ENCODE data around the gene RNF138.
"Not testable (repeated sequence)": the region's sequence is repeated elsewhere in the genome, so short reads cannot be mapped to it uniquely, and the experiment has no call there.

Gene RNF138, protein sequence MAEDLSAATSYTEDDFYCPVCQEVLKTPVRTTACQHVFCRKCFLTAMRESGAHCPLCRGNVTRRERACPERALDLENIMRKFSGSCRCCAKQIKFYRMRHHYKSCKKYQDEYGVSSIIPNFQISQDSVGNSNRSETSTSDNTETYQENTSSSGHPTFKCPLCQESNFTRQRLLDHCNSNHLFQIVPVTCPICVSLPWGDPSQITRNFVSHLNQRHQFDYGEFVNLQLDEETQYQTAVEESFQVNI

DNA sequence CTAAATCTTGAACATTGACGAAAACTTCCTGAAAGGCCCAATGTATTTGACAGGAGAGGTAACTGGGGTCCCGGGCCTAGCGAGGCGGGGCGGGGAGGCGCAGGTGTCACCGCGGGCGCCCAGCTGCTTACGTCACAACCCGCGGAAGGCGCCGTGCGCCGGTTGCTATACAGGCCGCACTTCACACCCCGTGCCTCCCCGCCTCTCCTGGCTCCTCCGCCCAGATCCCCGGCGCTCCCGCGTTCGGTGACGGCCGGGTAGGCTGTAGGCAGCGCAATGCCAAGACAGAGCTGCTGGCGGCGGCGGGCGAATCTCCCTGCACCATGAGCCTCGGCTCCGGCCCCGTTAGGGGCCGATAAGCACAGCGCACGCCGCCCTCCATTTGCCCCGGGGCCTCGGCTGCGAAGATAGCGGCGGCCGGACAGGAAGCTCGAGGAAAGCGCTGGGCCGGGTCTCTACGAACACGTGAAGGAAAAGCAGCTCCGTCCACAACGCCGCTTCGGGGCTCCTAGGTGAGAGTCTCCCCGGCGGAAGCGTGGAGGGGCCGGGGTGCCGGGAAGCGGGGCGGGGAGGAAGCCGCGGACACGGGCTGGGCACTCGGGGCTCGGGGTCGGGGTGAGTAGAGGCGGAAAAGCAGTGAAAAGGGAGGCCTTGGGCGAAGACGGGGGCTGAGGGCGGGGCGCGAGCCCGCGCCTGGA, at the start of gene RNF138:
TSS of gene RNF138 (plus strand) at position 151 of the 698 bp plus-strand sequence. CDS start 903 bp downstream, outside the sequence.
- in situ Hi-C loops (cut with HindIII; ENCODE audit: low pct_ligation_motif_present, low pct_unique_long_range_greater_than_20kb, low sequenced_read_pairs): no loop called here
- DNase-seq: peak; percentile 83

DNA sequence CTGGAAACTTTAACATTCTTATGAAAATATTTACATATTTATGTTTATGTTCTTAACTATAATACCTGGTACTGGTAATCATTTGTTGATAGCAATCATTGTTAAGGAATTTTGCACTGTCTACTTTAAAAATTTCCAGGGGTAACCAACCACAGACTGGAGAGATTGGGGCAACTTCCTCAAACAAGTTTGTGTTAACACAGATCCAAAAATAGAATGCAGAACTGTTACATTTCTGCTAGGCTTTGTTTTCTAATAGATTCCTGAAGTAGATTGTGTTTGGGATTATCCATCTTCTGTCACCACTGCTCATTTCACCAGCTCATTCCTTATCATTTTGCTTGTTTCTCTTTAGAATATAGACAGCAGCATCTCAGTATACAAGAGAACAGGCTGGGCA, 49.3 kb upstream of the RNF138 start:
- no peak for DNase-seq
- in situ Hi-C loops (cut with HindIII; ENCODE audit: low pct_ligation_motif_present, low pct_unique_long_range_greater_than_20kb, low sequenced_read_pairs): no loop called here

DNA sequence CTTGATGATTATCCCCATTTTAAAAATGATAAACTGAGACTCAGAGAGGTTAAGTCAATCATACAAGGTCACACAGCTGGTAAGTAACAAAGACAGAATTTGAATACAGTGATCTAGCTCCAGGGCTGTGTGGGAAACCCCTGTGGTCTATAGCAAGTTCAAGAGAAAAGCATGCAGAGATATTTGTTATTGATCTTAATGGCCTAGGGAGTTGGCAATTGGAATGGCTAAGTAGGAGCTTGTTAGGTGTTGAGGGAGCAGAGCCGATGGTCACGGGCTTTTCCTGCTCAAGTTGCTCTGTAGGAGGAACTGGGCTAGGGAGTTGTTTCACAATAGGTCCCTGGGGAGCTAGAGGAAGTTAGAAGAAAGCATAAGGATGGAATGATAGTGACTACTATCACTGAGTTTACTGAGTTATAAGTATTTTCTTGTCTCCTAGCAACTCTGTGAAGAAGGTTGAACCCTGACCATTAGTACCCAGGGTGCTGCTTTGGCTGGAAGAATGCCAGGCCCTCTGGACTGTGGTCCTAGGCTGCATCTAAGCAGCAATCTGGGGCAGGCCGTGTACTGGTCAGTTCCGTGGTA, 43.1 kb upstream of the RNF138 start:
- no peak for DNase-seq
- in situ Hi-C loops (cut with HindIII; ENCODE audit: low pct_ligation_motif_present, low pct_unique_long_range_greater_than_20kb, low sequenced_read_pairs): no loop called here

DNA sequence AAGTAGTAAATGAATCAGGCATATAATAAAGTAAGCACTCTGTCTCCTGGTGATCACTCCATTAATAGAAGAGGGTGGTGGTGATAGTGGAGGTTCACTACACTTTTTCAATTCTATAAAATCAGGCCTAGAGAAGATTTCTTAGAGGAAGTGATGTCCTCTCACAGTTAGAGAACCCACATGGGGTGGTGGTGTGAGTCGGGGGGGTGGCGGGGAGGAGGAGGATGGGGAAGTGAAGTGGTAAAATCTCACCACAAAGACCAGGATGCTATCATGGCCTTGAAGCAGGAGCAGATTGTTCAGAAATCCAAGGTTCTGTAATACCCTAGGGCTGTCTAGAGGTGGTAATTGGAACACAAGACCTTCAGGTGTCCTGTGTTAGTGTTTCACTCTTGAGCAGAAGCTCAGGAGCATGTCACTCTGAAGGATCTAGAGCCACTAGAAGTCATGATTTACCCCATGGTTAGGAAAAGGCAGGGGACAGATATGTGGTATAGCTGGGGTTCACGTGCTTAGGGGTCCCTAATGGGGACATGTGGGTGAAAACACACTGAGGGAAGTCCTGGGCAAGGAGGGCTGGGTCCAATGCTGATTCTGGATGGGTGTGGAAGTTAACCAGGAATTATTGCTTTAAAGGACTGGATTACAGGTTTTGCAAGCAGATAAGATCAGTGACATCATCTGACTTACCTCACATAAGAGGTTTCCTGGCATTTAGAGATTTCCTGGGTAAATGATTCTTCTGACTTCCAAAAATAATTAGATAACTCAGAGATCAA, 42.1 kb upstream of the RNF138 start:
- in situ Hi-C loops (cut with HindIII; ENCODE audit: low pct_ligation_motif_present, low pct_unique_long_range_greater_than_20kb, low sequenced_read_pairs): no loop called here
- DNase-seq: no peak

DNA sequence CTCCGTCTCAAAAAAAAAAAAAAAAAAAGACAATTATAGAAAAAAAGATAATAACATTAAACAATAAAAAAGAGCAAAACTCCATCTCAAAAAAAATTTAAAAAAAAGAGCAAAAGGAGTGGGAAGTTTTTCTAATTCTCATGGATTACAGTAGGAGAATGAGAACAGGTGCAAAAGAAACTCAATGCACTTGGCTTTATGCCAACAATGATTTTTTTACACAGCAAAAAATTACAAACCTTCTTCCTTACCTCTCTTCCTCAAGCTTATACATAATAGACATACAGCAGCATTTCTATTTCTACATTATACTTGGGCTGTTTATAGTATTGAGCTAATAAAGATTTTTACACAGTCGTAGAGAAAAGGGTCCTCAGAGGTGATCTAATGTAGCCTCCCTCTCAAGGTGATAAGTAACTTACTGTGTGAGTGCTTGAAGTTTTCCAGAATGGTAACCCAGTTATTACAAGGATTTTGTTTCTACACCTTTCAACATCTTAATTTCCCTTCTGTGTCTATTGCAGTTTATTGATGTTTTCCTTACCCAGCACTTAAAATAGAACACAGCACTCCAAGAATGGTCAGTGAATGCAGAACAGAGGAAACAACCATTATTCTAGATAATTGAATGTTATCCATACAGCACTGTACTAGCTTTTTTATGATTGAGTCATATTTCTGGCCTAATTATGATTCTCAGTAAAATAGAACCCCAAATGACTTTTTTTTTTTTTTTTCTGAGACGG, 34.9 kb upstream of the RNF138 start:
- in situ Hi-C loops (cut with HindIII; ENCODE audit: low pct_ligation_motif_present, low pct_unique_long_range_greater_than_20kb, low sequenced_read_pairs): no loop called here
- DNase-seq: no peak

DNA sequence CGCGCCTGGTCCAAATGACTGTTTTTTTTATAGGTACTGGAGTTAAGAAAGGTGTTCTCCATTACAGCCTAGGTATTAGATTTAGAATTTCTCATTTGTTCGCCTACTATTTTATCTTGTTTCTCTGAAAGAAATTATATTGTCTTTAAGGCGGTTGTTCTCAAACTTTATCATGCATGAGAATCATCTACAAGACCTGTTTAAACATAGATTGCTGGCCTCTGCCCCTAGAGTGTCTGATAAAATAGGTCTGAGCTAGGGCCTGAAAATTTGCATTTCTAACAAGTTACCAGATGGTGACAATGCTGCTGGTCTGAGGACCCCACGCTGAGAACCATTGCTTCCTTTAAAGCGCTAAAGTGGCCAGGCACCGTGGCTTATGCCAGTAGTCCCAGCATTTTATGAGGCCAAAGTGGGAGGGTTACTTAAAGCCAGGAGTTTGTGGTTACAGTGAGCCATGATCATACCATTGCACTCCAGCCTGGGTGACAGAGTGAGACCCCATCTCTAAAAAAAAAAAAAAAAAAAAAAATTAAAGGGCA, 34.0 kb upstream of the RNF138 start:
- no peak for DNase-seq
- in situ Hi-C loops (cut with HindIII; ENCODE audit: low pct_ligation_motif_present, low pct_unique_long_range_greater_than_20kb, low sequenced_read_pairs): no loop called here

DNA sequence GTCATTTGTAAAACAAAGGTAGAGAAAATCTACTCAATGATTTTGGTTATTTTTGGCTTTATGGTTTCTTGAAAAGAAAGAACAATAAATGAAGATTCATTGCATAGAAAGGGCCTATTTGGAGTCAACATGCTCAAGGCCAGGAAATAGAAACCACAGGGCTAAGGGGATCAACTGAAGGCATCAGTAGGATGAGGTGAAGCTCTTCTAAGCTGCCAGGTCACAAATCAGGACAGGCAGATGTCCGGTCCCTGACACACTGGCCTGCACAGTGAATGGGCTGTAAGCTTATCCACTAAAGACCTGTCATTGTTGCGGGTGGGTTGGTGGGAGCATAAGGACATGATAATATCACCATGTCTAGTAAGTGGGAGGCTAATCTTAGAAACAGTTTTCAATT, 31.6 kb upstream of the RNF138 start:
- DNase-seq: no peak
- in situ Hi-C loops (cut with HindIII; ENCODE audit: low pct_ligation_motif_present, low pct_unique_long_range_greater_than_20kb, low sequenced_read_pairs): no loop called here

DNA sequence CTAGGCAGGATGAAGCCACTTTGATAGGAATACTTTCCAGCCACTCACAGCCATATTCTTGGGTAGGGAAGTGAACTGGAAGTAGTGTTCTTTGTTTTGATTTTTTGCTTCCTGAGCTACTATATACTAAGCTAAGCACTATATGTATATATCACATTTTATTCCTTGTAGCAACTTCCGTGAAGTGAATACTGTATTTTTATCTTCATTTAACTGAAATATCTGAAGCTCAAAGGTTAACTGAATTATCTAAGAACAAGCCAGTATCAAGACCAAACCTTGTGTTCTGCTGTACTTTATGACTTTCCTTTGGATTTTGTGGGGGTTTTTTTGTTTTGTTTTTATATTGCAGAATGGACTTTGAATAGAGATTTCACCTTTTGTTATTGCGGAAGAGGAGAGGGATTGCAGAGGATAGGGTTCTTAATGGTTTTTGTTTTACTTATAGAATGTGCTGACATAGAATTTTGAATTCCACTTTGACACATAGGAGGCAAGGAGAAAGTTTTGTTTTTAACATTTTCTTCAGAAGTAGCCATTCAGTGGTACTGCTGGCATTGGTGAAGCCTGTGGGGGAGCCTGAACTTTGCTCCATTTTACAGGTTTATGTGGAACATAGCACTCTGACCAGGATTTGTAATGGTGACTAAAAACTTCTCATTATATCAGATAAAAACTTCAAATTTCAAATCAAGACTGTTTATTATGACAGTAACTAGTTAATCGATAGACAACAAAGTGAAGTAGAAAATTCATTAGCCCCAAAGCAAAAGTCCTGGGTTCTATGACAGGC, 24.1 kb upstream of the RNF138 start:
- in situ Hi-C loops (cut with HindIII; ENCODE audit: low pct_ligation_motif_present, low pct_unique_long_range_greater_than_20kb, low sequenced_read_pairs): no loop called here
- DNase-seq: no peak

DNA sequence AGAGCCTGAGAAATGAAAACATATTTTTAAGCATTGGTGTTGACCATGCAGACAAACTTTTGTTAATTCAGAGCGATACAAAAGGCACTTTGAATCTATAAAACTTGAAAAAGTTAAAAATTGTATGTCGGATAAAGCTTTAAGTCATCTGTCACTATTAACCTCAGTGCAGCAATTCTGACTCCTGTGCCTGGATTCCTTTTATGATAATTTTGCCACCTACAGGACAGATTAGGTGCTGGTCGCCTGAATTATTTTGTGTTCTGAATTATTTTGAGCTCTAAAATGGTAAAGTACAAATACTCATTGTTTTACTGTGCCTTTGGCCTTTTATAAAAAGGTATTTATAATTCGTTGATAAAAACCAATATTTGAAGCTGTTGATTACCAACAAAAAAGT, 19.4 kb upstream of the RNF138 start:
- peak; percentile 9 for DNase-seq
- in situ Hi-C loops (cut with HindIII; ENCODE audit: low pct_ligation_motif_present, low pct_unique_long_range_greater_than_20kb, low sequenced_read_pairs): no loop called here

DNA sequence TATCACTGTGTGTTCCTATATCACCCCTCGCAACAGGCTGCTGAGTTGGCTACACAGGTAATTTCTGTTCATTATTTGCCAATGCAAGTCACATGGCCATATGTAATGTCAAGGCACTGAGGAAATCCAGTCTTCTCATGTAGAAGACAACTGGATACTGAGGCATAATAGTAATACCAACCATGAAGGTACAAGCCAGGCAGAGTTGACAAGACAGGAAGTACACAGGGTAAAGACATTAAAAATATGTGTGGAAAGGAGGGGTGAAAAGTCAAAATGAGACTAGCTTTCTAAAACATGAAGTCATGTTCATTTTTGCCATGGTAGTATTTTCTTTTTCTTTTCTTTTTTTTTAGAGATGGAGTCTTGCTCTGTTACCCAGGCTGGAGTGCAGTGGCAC, 17.5 kb upstream of the RNF138 start:
- in situ Hi-C loops (cut with HindIII; ENCODE audit: low pct_ligation_motif_present, low pct_unique_long_range_greater_than_20kb, low sequenced_read_pairs): no loop called here
- no peak for DNase-seq

DNA sequence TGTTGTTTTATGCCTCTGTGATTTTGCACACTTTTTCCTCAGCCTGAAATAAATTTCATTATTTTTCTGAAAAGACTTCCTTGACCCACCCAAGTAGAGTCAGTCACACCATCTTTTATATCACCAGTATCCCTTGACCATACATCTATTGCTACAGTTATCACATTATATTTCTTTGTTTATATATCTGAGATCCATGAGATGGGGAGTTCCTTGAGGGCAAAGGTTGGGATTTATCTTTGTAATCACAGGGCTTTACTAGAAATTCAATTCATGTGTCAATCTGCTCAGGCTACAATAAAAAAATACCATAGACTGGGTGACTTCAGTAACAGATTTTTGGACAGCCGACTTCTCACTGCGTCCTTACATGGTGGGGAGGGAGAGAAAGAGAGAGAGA, 12.8 kb upstream of the RNF138 start:
- in situ Hi-C loops (cut with HindIII; ENCODE audit: low pct_ligation_motif_present, low pct_unique_long_range_greater_than_20kb, low sequenced_read_pairs): no loop called here
- no peak for DNase-seq

DNA sequence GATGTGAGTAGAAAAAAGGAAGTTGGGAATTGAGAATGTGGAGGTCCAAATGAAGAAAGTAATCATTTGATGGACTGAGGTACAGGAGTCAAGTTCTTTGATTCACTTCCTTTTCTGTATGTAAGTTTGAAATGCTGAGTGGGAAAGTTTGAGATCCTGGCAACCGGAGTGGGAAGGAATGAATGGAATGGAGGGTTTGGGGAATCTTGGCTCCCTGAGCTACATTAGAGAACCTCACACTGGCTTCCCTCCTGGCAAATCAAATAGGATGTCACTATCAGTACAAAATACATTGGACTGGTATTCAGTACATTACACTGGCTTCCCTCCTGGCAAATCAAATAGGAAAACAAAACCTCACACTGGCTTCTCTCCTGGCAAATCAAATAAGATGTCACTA, 9.8 kb upstream of the RNF138 start:
- in situ Hi-C loops (cut with HindIII; ENCODE audit: low pct_ligation_motif_present, low pct_unique_long_range_greater_than_20kb, low sequenced_read_pairs): no loop called here
- DNase-seq: no peak

DNA sequence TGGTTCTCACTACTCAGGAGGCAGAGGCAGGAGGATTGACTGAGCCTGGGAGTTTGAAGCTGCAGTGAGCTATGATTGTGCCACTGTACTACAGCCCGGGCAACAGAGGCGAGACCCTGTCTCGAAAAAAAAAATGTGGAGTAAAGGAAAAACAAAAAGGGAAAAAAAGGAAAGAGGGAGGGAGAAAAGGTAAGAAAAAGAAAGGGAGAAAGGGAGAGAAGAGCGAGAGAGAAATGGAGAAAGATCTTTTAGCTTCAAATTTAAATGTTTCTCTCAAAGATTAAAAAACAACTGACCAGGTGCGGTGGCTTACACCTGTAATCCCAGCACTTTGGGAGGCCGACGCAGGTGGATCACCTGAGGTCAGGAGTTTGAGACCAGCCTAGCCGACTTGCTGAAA, 7.9 kb upstream of the RNF138 start:
- in situ Hi-C loops (cut with HindIII; ENCODE audit: low pct_ligation_motif_present, low pct_unique_long_range_greater_than_20kb, low sequenced_read_pairs): no loop called here
- no peak for DNase-seq

DNA sequence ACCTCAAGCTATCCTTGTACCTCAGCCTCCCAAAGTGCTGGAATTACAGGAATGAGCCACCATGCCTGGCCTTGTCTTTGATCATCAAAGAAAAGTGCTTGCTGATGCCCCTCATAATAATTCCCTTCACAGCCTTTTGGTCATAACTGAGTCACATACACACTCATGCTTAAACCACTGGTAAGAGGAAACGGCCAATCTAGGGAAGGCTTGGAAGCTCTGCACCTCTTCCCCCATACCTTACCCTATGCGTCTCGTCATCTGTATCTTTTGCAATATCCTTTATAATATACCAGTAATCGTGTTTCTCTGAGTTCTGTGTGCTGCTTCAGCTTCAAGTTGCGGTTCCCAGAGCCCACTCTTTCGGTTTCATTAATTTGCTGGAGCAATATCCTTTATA, 4.8 kb upstream of the RNF138 start:
- no peak for DNase-seq
- in situ Hi-C loops (cut with HindIII; ENCODE audit: low pct_ligation_motif_present, low pct_unique_long_range_greater_than_20kb, low sequenced_read_pairs): no loop called here

DNA sequence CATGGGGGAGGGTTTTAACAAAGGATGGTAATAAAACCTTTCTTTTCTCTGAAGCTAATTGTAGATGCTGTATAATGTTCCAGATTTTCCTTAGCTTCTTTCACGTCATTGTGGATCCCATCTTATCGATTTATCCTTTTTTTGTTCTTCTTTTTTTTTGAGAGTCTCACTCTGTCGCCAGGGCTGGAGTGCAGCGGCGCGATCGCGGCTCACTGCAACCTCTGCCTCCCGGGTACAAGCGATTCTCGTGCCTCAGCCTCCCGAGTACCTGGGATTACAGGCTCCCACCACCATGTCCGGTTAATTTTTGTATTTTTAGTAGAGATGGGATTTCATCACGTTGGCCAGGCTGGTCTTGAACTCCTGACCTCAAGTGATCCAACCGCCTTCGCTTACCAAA, 843 bp upstream of the RNF138 start:
- DNase-seq; in situ Hi-C loops (cut with HindIII; ENCODE audit: low pct_ligation_motif_present, low pct_unique_long_range_greater_than_20kb, low sequenced_read_pairs): not testable (repeated sequence)

DNA sequence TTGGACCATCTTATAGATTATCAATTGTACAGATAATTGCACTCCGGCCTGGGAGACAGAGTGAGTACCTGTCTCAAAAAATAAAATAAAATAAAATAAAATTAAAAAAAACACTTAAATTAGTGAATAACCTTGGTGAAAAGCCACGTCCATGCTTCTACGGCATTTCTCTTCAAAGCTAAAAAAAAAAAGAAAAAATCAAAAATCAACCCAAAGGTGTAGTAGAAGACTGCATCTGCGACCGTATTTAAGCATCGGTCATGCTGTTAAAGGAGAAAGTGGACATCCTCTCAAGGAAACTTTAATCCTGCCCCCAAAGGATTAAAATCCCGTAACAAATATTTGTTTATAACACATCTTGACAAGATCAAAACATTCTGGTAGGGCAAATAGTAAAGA, 350 bp upstream of the RNF138 start:
- in situ Hi-C loops (cut with HindIII; ENCODE audit: low pct_ligation_motif_present, low pct_unique_long_range_greater_than_20kb, low sequenced_read_pairs): no loop called here
- DNase-seq: no peak

DNA sequence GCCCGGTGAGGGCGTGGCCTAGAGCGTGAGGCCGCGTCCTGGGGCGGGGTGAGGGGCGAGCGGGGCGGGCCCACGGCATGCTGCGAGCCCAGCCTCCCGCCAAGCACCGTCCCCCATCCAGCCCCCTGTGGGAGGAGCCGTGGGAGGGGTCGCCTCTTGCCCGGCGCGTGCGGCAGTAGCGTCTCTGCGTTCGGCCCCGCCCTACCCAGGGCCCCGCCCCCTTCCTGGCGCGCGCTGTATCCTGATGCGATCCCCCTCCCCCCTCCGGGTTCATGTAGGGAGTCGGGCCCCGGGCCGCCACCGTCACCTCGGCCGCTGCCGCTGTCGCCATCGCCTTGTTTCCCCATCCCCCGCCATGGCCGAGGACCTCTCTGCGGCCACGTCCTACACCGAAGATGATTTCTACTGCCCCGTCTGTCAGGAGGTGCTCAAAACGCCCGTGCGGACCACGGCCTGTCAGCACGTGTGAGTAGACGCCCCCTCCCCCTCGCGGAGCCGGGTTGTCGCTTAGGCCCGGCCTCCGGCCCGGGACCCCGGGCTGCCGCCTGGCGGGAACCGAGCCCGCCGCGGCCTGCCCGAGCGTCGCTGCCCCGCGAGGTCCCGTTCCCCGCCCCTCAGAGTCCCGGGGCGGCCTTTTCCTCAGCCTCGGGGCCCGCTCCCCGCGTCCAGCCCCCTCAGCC, 888 bp downstream of the RNF138 start:
- in situ Hi-C loops (cut with HindIII; ENCODE audit: low pct_ligation_motif_present, low pct_unique_long_range_greater_than_20kb, low sequenced_read_pairs): no loop called here

More for the DNA sequence above, 888 bp downstream of the RNF138 start:
- DNase-seq: peak; percentile 92
